NCI-H1048 (cell line): ENCODE data around the gene EDNRB.
"Not testable (repeated sequence)": the region's sequence is repeated elsewhere in the genome, so short reads cannot be mapped to it uniquely, and the experiment has no call there.

Experiments used
- DNase-seq: peaks from one replicate; lab custom pipeline; 2025; lab: John Stamatoyannopoulos, UW

The EDNRB gene

GRCh38 chr13:77918391-77919245, at the start of gene EDNRB:
Gene EDNRB (minus strand): TSS chr13:77918831. CDS start chr13:77918573, 258 bp downstream.
- DNase-seq = no peak

GRCh38 chr13:77966671-77967070, 48.0 kb upstream of the EDNRB start:
- no peak for DNase-seq

GRCh38 chr13:77952737-77953136, 34.1 kb upstream of the EDNRB start:
- no peak for DNase-seq

GRCh38 chr13:77952276-77952675, 33.6 kb upstream of the EDNRB start:
- no peak for DNase-seq

- DNase-seq = no peak
Observed at GRCh38 chr13:77946522-77946921, 27.9 kb upstream of the EDNRB start.

- not testable (repeated sequence) for DNase-seq
Observed at GRCh38 chr13:77935063-77935462, 16.4 kb upstream of the EDNRB start.

GRCh38 chr13:77930430-77930829, 11.8 kb upstream of the EDNRB start:
- DNase-seq = no peak

GRCh38 chr13:77928909-77929308, 10.3 kb upstream of the EDNRB start:
- no peak for DNase-seq

- no peak for DNase-seq
Observed at GRCh38 chr13:77925616-77926015, 7.0 kb upstream of the EDNRB start.

- DNase-seq = no peak
Observed at GRCh38 chr13:77919921-77920294, 1.3 kb upstream of the EDNRB start.

GRCh38 chr13:77919246-77919920, 752 bp upstream of the EDNRB start:
- DNase-seq = no peak

GRCh38 chr13:77916488-77916887, 2.1 kb downstream of the EDNRB start:
- no peak for DNase-seq

- no peak for DNase-seq
Observed at GRCh38 chr13:77915686-77916085, 2.9 kb downstream of the EDNRB start.

GRCh38 chr13:77913003-77913402, 5.6 kb downstream of the EDNRB start:
- no peak for DNase-seq

- no peak for DNase-seq
Observed at GRCh38 chr13:77911751-77912150, 6.9 kb downstream of the EDNRB start.

GRCh38 chr13:77909827-77910226, 8.8 kb downstream of the EDNRB start:
- no peak for DNase-seq

- no peak for DNase-seq
Observed at GRCh38 chr13:77908531-77908930, 10.1 kb downstream of the EDNRB start.

- no peak for DNase-seq
Observed at GRCh38 chr13:77907666-77908341, 10.8 kb downstream of the EDNRB start.

GRCh38 chr13:77904031-77904430, 14.6 kb downstream of the EDNRB start:
- DNase-seq = no peak

GRCh38 chr13:77903435-77903834, 15.2 kb downstream of the EDNRB start:
- DNase-seq = no peak

- no peak for DNase-seq
Observed at GRCh38 chr13:77902319-77902963, 16.2 kb downstream of the EDNRB start.

- DNase-seq = no peak
Observed at GRCh38 chr13:77898097-77898496, 20.5 kb downstream of the EDNRB start.
